Endothelial cell of umbilical vein (primary cell): Measurements from ENCODE around the gene SH3YL1. TPM values are rescaled to one million over a fixed set of nuclear protein-coding genes. Genes with fewer than 3 reads are reported as not detected.

Experiments
- BruUV-seq: library from RNA; stranded (reverse); fragments of 400-500 nt; replicated peaks from 2 replicates; lab custom pipeline; 2021; lab: Mats Ljungman, UMichigan
- CTCF ChIA-PET: fragments of 300-600, 350-600 bp; sonication (Branson Sonifier 250); formaldehyde crosslinking; loops from one replicate; lab custom pipeline; 2021; ENCODE audit warnings: antibody characterized with exemption, inconsistent platforms; lab: Charles Lee
- POLR2A ChIA-PET: fragments of 300-600, 350-600 bp; sonication (Branson Sonifier 250); formaldehyde crosslinking; loops from one replicate; lab custom pipeline; 2021; ENCODE audit warnings: antibody characterized with exemption, inconsistent platforms; lab: Charles Lee
- DNase-seq: peaks from one replicate; pipeline ENCODE4 v3.0.0-alpha.2; 2011; ENCODE audit warnings: low read depth, low spot score
- FAIRE-seq: peaks from 2 replicates; lab custom pipeline; 2011; peaks lifted over from hg19 to GRCh38; lab: Jason Lieb, UNC
- H2AFZ ChIP-seq: 2 replicates; pipeline ENCODE4 v1.6.0; 2012; ENCODE audit warnings: low read depth, low read length, control low read depth, inconsistent platforms
- H3K27ac ChIP-seq: 2 replicates; pipeline ENCODE4 v1.5.1; 2011; ENCODE audit warnings: low read depth, mild to moderate bottlenecking, control low read depth, low read length, moderate library complexity; ENCODE audit not compliant: insufficient read depth
- H3K27me3 ChIP-seq, 2 experiments: 2 replicates each; pipeline versions ENCODE4 v1.6.0 to v1.6.1; 2011; ENCODE audit warnings: low read length in 2 of 2, mixed read lengths in 1 of 2; ENCODE audit not compliant: control insufficient read depth in 2 of 2, insufficient read depth in 2 of 2
- H3K36me3 ChIP-seq, 2 experiments: 2 replicates in 1 of 2; 3 replicates in 1 of 2; pipeline ENCODE4 v1.5.1; 2011; ENCODE audit warnings: low read length in 2 of 2, mild to moderate bottlenecking in 1 of 2, moderate library complexity in 1 of 2; ENCODE audit not compliant: control insufficient read depth in 2 of 2, insufficient read depth in 2 of 2; ENCODE audit errors: extremely low read depth in 1 of 2
- H3K4me1 ChIP-seq: 3 replicates; pipeline ENCODE4 v1.5.1; 2011; ENCODE audit warnings: mild to moderate bottlenecking, low read length; ENCODE audit not compliant: control insufficient read depth, insufficient read depth; ENCODE audit errors: extremely low read depth
- H3K4me2 ChIP-seq: 2 replicates; pipeline ENCODE4 v1.6.1; 2011; ENCODE audit warnings: low read length, control low read depth, mixed read lengths; ENCODE audit not compliant: insufficient read depth
- H3K4me3 ChIP-seq, 3 experiments: fragments of 200-600 bp in 1 of 3; sonication (generic), shearing (Covaris generic) in 1 of 3; replicated peaks in 1 of 3; 2 replicates each; pipeline ENCODE4 v1.5.1; 2011 to 2016; ENCODE audit warnings: control low read depth in 3 of 3, low read length in 3 of 3, mild to moderate bottlenecking in 2 of 3, inconsistent platforms in 1 of 3, low read depth in 1 of 3, moderate library complexity in 1 of 3; ENCODE audit not compliant: insufficient read depth in 1 of 3
- H3K79me2 ChIP-seq: 2 replicates; pipeline ENCODE4 v1.6.0; 2012; ENCODE audit warnings: low read length, inconsistent platforms; ENCODE audit not compliant: control insufficient read depth, insufficient read depth
- H3K9ac ChIP-seq: replicated peaks from 2 replicates; pipeline ENCODE3; 2011; ENCODE audit warnings: low read length, control low read depth; ENCODE audit not compliant: insufficient read depth; ENCODE audit errors: extremely low read depth
- H3K9me1 ChIP-seq: replicated peaks from 3 replicates; pipeline ENCODE4 v1.6.0; 2011; ENCODE audit warnings: mild to moderate bottlenecking, low read length; ENCODE audit not compliant: control insufficient read depth, insufficient read depth; ENCODE audit errors: extremely low read depth
- H3K9me3 ChIP-seq: replicated peaks from 2 replicates; pipeline ENCODE4 v1.5.1; 2012; ENCODE audit warnings: low read length, inconsistent platforms; ENCODE audit not compliant: control insufficient read depth, insufficient read depth
- H4K20me1 ChIP-seq: replicated peaks from 2 replicates; pipeline ENCODE3; 2011; ENCODE audit warnings: mild to moderate bottlenecking, low read length; ENCODE audit not compliant: control insufficient read depth, insufficient read depth; ENCODE audit errors: extremely low read depth
- CTCF ChIP-seq, 2 donors: IDR thresholded peaks; 1 replicate in 1 of 2; 2 replicates in 1 of 2; pipeline ENCODE4 v1.5.1; 2011; ENCODE audit warnings: low read length in 2 of 2, mild to moderate bottlenecking in 2 of 2, moderate library complexity in 2 of 2, control low read depth in 1 of 2, inconsistent platforms in 1 of 2, low read depth in 1 of 2; ENCODE audit not compliant: insufficient read depth in 1 of 2; ENCODE audit errors: extremely low read depth in 1 of 2
- EZH2 ChIP-seq: IDR thresholded peaks from 2 replicates; pipeline ENCODE4 v1.6.1; 2012; ENCODE audit warnings: borderline replicate concordance, low read depth, mild to moderate bottlenecking, moderate library complexity, low read length, inconsistent platforms; ENCODE audit not compliant: severe bottlenecking
- FOS ChIP-seq: IDR thresholded peaks from 2 replicates; pipeline ENCODE4 v1.6.1; 2011; ENCODE audit warnings: mild to moderate bottlenecking, low read length, moderate library complexity, borderline replicate concordance; ENCODE audit not compliant: insufficient read depth
- GATA2 ChIP-seq: IDR thresholded peaks from 2 replicates; pipeline ENCODE4 v1.7.0; 2011; ENCODE audit warnings: low read depth, mild to moderate bottlenecking, moderate library complexity, mixed read lengths, low read length; ENCODE audit not compliant: insufficient read length, insufficient read depth
- MAX ChIP-seq: IDR thresholded peaks from 2 replicates; pipeline ENCODE4 v1.6.1; 2011; ENCODE audit not compliant: insufficient read depth, insufficient read length
- MYC ChIP-seq: IDR thresholded peaks from one replicate; pipeline ENCODE4 v1.6.1; 2011; ENCODE audit warnings: mild to moderate bottlenecking, low read depth, low read length
- POLR2A ChIP-seq: IDR thresholded peaks from 2 replicates; pipeline ENCODE4 v1.6.1; 2012; ENCODE audit warnings: low read depth, mild to moderate bottlenecking, control low read depth, low read length
- POLR2AphosphoS5 ChIP-seq: IDR thresholded peaks from 2 replicates; pipeline ENCODE4 v1.6.1; 2012; ENCODE audit warnings: low read depth, mild to moderate bottlenecking, control low read depth, low read length, moderate library complexity; ENCODE audit not compliant: insufficient read depth
- dilution Hi-C: fragments of 300-500 bp; cut with MboI; formaldehyde crosslinking; loops from one replicate; pipeline ENCODE4 v1.15.0; 2019; ENCODE audit warnings: low sequenced_read_pairs; ENCODE audit not compliant: extremely low pct_ligation_motif_present
- intact Hi-C: fragments of 100-400 bp; cut with micrococcal nuclease; formaldehyde crosslinking; loops from one replicate; pipeline ENCODE4 v1.10.0; 2022
- polyA plus RNA-seq, 4 experiments: library from polyadenylated mRNA; depleted of rRNA in 3 of 4; stranded (reverse) in 3 of 4; unstranded in 1 of 4; fragments of >200 nt; gene quantifications; 2 replicates each; pipeline versions ENCODE4 v1.2.1 to v1.2.3, GENCODE V29; 2011 to 2012; ENCODE audit warnings: missing spikeins in 1 of 4
- total RNA-seq: library from RNA; stranded (reverse); gene quantifications from 2 replicates; pipeline ENCODE4 v1.2.3, GENCODE V29; 2021

Gene SH3YL1
- total and polyA plus RNA-seq, 2 donors (not counting 3 experiments of a cell fraction or from before 2014, with no cell fraction given) = 12.5 to 22.4 TPM

- H3K9me3 ChIP-seq = no peaks in the 10 kb centered on the region
- no peaks in the 10 kb centered on the region for H3K79me2 ChIP-seq
- dilution Hi-C loops (no loop called here), intact Hi-C loops (no loop called here)
- no peak overlapping the region for H2AFZ ChIP-seq
- ChIA-PET CTCF (no interaction called here), POLR2A (no interaction called here)
- H3K4me1 ChIP-seq = no peaks in the 10 kb centered on the region
- no peak overlapping the region for H3K9ac ChIP-seq
- no peaks in the 10 kb centered on the region for H3K27me3 ChIP-seq
- DNase-seq (no peak), FAIRE-seq (no peak)
- H3K27ac ChIP-seq = no peak overlapping the region
- H3K4me3 ChIP-seq = no peak overlapping the region
- H3K36me3 ChIP-seq = no peaks in the 10 kb centered on the region
- TF ChIP-seq CTCF (IDR thresholded peaks at IDR 0.05; ENCODE audit: extremely low read depth in 1 of 2, insufficient read depth in 1 of 2, low read depth in 1 of 2, low read length in 2 of 2) (no peak), EZH2 (no peak), MAX (no peak), GATA2 (no peak), POLR2AphosphoS5 (no peak), MYC (no peak), FOS (no peak), POLR2A (no peak)
- no TSS peak for BruUV-seq
- no peaks in the 10 kb centered on the region for H4K20me1 ChIP-seq
- no peaks in the 10 kb centered on the region for H3K9me1 ChIP-seq
- H3K4me2 ChIP-seq = no peak overlapping the region
Observed at GRCh38 chr2:203401-203800, 60.4 kb downstream of the SH3YL1 start.
